GM23338 (cell line): ENCODE data around the gene TRIM54. TPM values are rescaled to one million over a fixed set of nuclear protein-coding genes. Genes with fewer than 3 reads are reported as not detected.

ENCODE experiments used
- EZH2 ChIP-seq: fragments of 200-600 bp; sonication (generic); IDR thresholded peaks from one replicate; pipeline ENCODE4 v1.8.0; 2017; ENCODE audit warnings: antibody characterized with exemption, mild to moderate bottlenecking, low read depth; ENCODE audit not compliant: unreplicated experiment
- STAT1 ChIP-seq: IDR thresholded peaks from one replicate; pipeline ENCODE4 v1.6.1; 2016; ENCODE audit warnings: antibody characterized with exemption; ENCODE audit not compliant: unreplicated experiment
- ZNF114 ChIP-seq: fragments of 250-450 bp; sonication (Bioruptor Pico); IDR thresholded peaks from 2 replicates; pipeline ENCODE4 v1.5.0; 2020; ENCODE audit warnings: mild to moderate bottlenecking, moderate library complexity
- polyA plus RNA-seq: library from polyadenylated mRNA; unstranded; fragments of >200 nt; fragmentation: Nextera tagmentation; extraction: Ambion mirVana; gene quantifications from 2 replicates; pipeline ENCODE4 v1.2.1, GENCODE V29; 2016
- total RNA-seq: library from RNA; depleted of rRNA; stranded (reverse); fragments of >200 nt; shearing (Covaris generic); gene quantifications from 2 replicates; pipeline ENCODE4 v1.2.3, GENCODE V29; 2014
- TF ChIP-seq, protein P1 (sequence below): fragments of 250-450 bp; sonication (Bioruptor Pico); IDR thresholded peaks from 2 replicates; pipeline ENCODE4 v1.5.0; 2020; ENCODE audit warnings: mild to moderate bottlenecking, moderate library complexity
- TF ChIP-seq, protein P2 (sequence below), 2 experiments: fragments of 200-600 bp in 1 of 2; sonication (generic) in 1 of 2; conservative IDR thresholded peaks; 2 replicates each; pipeline versions ENCODE4 v1.5.1 to v1.6.1; 2016 to 2017; ENCODE audit warnings: antibody characterized with exemption in 2 of 2, low read depth in 2 of 2, mild to moderate bottlenecking in 2 of 2, moderate library complexity in 1 of 2
- TF ChIP-seq, protein P3 (sequence below): IDR thresholded peaks from one replicate; pipeline ENCODE4 v1.6.1; 2018; ENCODE audit warnings: antibody characterized with exemption; ENCODE audit not compliant: unreplicated experiment
- TF ChIP-seq, protein P4 (sequence below): IDR thresholded peaks from 2 replicates; pipeline ENCODE4 v1.6.1; 2016; ENCODE audit warnings: antibody characterized with exemption

The TRIM54 gene
- total and polyA plus RNA-seq, 2 experiments from 2014 or later = 1.6 to 3.3 TPM

DNA sequence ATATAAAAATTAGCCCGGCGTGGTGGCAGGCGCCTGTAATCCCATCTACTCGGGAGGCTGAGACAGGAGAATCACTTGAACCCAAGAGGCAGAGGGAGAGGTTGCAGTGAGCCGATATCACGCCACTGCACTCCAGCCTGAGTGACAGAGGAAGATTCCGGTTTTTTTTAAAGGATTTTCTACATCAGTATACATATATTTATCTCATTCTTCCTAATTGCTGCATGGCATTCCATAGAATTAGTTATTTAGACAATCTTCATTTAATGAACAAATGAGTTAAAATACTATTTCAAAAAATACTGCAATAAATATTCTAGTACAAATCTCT is 72.3 kb downstream of the TRIM54 start (continued):
- TF ChIP-seq, protein P1, sequence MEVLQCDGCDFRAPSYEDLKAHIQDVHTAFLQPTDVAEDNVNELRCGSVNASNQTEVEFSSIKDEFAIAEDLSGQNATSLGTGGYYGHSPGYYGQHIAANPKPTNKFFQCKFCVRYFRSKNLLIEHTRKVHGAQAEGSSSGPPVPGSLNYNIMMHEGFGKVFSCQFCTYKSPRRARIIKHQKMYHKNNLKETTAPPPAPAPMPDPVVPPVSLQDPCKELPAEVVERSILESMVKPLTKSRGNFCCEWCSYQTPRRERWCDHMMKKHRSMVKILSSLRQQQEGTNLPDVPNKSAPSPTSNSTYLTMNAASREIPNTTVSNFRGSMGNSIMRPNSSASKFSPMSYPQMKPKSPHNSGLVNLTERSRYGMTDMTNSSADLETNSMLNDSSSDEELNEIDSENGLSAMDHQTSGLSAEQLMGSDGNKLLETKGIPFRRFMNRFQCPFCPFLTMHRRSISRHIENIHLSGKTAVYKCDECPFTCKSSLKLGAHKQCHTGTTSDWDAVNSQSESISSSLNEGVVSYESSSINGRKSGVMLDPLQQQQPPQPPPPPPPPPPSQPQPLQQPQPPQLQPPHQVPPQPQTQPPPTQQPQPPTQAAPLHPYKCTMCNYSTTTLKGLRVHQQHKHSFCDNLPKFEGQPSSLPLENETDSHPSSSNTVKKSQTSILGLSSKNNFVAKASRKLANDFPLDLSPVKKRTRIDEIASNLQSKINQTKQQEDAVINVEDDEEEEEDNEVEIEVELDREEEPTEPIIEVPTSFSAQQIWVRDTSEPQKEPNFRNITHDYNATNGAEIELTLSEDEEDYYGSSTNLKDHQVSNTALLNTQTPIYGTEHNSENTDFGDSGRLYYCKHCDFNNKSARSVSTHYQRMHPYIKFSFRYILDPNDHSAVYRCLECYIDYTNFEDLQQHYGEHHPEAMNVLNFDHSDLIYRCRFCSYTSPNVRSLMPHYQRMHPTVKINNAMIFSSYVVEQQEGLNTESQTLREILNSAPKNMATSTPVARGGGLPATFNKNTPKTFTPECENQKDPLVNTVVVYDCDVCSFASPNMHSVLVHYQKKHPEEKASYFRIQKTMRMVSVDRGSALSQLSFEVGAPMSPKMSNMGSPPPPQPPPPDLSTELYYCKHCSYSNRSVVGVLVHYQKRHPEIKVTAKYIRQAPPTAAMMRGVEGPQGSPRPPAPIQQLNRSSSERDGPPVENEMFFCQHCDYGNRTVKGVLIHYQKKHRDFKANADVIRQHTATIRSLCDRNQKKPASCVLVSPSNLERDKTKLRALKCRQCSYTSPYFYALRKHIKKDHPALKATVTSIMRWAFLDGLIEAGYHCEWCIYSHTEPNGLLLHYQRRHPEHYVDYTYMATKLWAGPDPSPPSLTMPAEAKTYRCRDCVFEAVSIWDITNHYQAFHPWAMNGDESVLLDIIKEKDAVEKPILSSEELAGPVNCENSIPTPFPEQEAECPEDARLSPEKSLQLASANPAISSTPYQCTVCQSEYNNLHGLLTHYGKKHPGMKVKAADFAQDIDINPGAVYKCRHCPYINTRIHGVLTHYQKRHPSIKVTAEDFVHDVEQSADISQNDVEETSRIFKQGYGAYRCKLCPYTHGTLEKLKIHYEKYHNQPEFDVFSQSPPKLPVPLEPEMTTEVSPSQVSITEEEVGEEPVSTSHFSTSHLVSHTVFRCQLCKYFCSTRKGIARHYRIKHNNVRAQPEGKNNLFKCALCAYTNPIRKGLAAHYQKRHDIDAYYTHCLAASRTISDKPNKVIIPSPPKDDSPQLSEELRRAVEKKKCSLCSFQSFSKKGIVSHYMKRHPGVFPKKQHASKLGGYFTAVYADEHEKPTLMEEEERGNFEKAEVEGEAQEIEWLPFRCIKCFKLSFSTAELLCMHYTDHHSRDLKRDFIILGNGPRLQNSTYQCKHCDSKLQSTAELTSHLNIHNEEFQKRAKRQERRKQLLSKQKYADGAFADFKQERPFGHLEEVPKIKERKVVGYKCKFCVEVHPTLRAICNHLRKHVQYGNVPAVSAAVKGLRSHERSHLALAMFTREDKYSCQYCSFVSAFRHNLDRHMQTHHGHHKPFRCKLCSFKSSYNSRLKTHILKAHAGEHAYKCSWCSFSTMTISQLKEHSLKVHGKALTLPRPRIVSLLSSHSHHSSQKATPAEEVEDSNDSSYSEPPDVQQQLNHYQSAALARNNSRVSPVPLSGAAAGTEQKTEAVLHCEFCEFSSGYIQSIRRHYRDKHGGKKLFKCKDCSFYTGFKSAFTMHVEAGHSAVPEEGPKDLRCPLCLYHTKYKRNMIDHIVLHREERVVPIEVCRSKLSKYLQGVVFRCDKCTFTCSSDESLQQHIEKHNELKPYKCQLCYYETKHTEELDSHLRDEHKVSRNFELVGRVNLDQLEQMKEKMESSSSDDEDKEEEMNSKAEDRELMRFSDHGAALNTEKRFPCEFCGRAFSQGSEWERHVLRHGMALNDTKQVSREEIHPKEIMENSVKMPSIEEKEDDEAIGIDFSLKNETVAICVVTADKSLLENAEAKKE = no peak
- no peak for TF ChIP-seq EZH2
- TF ChIP-seq, protein P2, sequence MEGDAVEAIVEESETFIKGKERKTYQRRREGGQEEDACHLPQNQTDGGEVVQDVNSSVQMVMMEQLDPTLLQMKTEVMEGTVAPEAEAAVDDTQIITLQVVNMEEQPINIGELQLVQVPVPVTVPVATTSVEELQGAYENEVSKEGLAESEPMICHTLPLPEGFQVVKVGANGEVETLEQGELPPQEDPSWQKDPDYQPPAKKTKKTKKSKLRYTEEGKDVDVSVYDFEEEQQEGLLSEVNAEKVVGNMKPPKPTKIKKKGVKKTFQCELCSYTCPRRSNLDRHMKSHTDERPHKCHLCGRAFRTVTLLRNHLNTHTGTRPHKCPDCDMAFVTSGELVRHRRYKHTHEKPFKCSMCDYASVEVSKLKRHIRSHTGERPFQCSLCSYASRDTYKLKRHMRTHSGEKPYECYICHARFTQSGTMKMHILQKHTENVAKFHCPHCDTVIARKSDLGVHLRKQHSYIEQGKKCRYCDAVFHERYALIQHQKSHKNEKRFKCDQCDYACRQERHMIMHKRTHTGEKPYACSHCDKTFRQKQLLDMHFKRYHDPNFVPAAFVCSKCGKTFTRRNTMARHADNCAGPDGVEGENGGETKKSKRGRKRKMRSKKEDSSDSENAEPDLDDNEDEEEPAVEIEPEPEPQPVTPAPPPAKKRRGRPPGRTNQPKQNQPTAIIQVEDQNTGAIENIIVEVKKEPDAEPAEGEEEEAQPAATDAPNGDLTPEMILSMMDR (conservative IDR thresholded peaks at IDR 0.05; ENCODE audit: low read depth in 2 of 2) = no peak
- TF ChIP-seq STAT1 = no peak
- TF ChIP-seq, protein P3, sequence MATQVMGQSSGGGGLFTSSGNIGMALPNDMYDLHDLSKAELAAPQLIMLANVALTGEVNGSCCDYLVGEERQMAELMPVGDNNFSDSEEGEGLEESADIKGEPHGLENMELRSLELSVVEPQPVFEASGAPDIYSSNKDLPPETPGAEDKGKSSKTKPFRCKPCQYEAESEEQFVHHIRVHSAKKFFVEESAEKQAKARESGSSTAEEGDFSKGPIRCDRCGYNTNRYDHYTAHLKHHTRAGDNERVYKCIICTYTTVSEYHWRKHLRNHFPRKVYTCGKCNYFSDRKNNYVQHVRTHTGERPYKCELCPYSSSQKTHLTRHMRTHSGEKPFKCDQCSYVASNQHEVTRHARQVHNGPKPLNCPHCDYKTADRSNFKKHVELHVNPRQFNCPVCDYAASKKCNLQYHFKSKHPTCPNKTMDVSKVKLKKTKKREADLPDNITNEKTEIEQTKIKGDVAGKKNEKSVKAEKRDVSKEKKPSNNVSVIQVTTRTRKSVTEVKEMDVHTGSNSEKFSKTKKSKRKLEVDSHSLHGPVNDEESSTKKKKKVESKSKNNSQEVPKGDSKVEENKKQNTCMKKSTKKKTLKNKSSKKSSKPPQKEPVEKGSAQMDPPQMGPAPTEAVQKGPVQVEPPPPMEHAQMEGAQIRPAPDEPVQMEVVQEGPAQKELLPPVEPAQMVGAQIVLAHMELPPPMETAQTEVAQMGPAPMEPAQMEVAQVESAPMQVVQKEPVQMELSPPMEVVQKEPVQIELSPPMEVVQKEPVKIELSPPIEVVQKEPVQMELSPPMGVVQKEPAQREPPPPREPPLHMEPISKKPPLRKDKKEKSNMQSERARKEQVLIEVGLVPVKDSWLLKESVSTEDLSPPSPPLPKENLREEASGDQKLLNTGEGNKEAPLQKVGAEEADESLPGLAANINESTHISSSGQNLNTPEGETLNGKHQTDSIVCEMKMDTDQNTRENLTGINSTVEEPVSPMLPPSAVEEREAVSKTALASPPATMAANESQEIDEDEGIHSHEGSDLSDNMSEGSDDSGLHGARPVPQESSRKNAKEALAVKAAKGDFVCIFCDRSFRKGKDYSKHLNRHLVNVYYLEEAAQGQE = no peak
- TF ChIP-seq, protein P4, sequence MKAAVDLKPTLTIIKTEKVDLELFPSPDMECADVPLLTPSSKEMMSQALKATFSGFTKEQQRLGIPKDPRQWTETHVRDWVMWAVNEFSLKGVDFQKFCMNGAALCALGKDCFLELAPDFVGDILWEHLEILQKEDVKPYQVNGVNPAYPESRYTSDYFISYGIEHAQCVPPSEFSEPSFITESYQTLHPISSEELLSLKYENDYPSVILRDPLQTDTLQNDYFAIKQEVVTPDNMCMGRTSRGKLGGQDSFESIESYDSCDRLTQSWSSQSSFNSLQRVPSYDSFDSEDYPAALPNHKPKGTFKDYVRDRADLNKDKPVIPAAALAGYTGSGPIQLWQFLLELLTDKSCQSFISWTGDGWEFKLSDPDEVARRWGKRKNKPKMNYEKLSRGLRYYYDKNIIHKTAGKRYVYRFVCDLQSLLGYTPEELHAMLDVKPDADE = no peak
- no peak for TF ChIP-seq ZNF114 (CRISPR knock-in tag)
